Body of pancreas (tissue), 4 donors: ENCODE results near the gene EYS.
"Not testable (repeated sequence)": the region's sequence is repeated elsewhere in the genome, so short reads cannot be mapped to it uniquely, and the experiment has no call there.

Source experiments
- CTCF ChIP-seq, 7 experiments: fragments of 450-650 bp in 4 of 7; fragments of 200-600 bp in 3 of 7; sonication (generic) in 3 of 7; IDR thresholded peaks; one replicate each; pipeline ENCODE4 v1.5.1; 2016 to 2019; ENCODE audit warnings: antibody characterized with exemption in 7 of 7
- POLR2A ChIP-seq, 3 donors: fragments of 450-650 bp; IDR thresholded peaks; one replicate each; pipeline ENCODE4 v1.6.1; 2016; ENCODE audit warnings: antibody characterized with exemption in 3 of 3, mild to moderate bottlenecking in 2 of 3

DNA sequence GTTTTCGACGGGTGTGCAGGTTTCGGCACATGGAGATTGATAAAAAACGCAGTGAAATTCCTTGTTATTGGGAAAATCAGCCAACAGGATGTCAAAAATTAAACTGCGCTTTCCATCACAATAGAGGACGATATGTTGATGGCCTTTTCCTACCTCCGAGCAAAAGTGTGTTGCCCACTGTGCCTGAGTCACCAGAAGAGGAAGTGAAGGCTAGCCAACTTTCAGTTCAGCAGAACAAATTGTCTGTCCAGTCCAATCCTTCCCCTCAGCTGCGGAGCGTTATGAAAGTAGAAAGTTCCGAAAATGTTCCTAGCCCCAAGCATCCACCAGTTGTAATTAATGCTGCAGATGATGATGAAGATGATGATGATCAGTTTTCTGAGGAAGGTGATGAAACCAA lies 404.4 kb downstream of the EYS start:
- not testable (repeated sequence) for TF ChIP-seq POLR2A, CTCF (IDR thresholded peaks at IDR 0.05)
